GM12874 (cell line): ENCODE results near the gene ADGRV1.

Experiments used
- CTCF ChIP-seq: IDR thresholded peaks from 2 replicates; pipeline ENCODE4 v1.5.1; 2011; ENCODE audit warnings: low read depth, mild to moderate bottlenecking, control low read depth, low read length, moderate library complexity; ENCODE audit not compliant: insufficient read depth

Gene ADGRV1

DNA sequence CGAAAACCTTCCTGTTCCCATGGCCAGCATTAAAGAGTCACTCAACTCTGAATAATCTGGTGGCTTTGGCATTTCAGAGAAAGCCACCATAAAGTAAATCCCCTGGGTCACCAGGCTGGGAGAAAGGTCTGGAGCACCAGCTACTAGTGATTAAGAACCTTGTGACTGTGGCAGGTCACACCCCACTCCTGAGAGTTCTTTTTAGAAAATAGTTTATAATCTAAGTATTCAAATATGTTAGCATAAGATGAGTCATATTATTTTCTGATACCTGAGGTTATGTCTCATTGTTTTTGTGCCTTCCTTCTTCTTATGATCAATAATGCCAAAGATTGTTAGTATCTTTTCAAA lies 472.8 kb downstream of the ADGRV1 start:
- no peak for TF ChIP-seq CTCF

GRCh38 chr5:91032125-91032524 lies 473.5 kb downstream of the ADGRV1 start:
- TF ChIP-seq CTCF: no peak

DNA sequence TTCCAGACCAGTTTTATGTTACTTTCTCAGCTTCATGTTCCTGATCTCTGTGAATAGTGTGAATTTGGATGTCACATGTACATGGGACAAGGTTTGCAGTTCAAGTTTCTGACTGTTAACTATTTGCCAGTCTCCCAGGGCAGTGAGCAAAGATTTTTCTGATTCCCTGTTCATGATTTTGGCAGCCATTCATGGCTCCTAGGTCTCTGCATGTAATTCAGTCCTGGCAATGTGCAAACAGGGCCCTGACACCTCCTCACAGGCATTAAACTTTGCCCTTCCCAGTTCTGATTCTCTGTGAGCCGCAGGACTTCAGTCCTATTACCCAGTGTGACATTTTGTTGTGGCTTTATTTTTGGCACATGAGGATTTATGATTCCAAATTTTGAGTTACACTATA lies 474.8 kb downstream of the ADGRV1 start:
- TF ChIP-seq CTCF: no peak

- no peak for TF ChIP-seq CTCF
Observed at GRCh38 chr5:91038180-91038808, 479.7 kb downstream of the ADGRV1 start.

DNA sequence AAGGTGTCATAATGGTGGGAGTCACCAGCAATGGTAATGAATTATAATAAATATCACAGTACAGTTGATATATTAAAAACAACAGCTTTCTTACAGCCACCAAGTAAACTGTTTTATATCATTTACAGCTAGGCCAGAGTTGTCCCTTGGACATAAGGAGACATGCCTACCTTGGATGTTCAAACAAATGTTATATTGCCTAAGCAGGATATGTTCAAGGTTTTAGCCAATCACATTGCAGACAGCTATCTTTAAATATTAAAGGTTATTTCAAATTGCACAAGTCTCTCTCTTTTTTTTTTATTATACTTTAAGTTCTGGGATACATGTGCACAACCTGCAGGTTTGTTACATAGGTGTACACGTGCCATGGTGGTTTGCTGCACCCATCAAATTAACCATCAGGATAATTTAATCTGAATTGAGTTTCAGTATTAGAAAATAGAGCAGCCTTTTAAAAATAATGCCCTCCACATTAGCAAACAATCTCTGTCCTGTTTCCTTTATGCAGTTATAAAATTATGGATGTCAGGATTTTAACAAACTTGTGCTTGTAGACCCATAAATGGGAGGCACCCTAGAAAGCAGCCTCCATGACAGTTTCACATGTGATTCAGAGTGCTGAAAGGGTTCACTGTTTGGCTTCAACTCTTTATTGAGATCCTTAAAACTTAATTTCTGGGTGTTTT lies 483.8 kb downstream of the ADGRV1 start:
- no peak for TF ChIP-seq CTCF

- TF ChIP-seq CTCF: no peak
Observed at GRCh38 chr5:91042936-91043255, 484.3 kb downstream of the ADGRV1 start.

- no peak for TF ChIP-seq CTCF
Observed at GRCh38 chr5:91048073-91048472, 489.5 kb downstream of the ADGRV1 start.
